GF-D8 (cell line): ENCODE measurements around the gene KBTBD13.

ENCODE experiments used
- DNase-seq: peaks from one replicate; lab custom pipeline; 2025; lab: John Stamatoyannopoulos, UW

The KBTBD13 gene

DNA sequence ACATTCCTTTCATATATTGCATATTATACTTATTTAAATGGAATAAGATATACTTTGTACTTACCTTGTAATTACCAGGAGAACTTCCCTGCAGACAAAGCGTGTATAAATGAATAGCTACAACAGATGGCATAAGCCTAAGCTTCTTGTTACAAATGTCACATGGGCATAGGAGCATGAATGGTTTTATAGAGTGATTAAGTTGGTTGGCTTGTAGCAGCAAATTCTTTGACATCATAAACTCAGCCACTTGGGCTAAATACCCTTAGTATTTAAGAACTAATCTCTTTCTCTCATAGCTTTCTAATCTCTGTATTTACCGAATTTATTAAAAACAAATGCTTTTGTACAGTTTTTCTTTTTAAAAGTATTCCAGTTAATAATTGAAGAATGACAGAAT, 38.5 kb downstream of the KBTBD13 start, which contains the start of gene UBAP1L:
TSS of gene UBAP1L (minus strand) at position 115 of the 400 bp plus-strand sequence. CDS start 8,985 bp downstream, outside the sequence.
- DNase-seq: no peak

DNA sequence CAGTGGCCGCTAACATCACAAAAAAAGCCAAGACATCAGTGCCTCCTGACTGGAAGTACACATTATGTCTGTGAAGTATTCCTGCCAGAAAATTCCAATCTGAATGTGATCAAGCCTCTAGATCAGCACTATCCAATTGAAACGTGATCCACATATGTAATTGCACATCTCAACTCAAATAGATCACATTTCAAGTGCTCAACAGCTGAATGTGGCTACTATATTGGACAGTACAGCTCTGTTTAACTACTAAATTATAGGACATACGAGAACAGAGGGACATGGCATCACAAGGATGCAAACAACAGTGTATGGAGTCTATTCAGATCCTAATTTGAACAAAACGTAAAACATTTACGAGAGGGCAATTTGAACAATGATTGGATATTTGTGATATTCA, 39.0 kb downstream of the KBTBD13 start:
- DNase-seq: no peak
